Mesothelial cell of epicardium (in vitro differentiated cells): Measurements from ENCODE around the gene TMTC1. TPM values are rescaled to one million over a fixed set of nuclear protein-coding genes. Genes with fewer than 3 reads are reported as not detected.

Source experiments
- DNase-seq, 2 experiments: peaks; one replicate each; pipeline ENCODE4 v3.0.0; 2021; ENCODE audit warnings: low spot score in 2 of 2; ENCODE audit not compliant: unreplicated experiment in 2 of 2
- H3K27ac Mint-ChIP-seq: 2 replicates; pipeline ENCODE4 v1.8.0; 2021; ENCODE audit warnings: mixed read lengths
- H3K27me3 Mint-ChIP-seq: 2 replicates; pipeline ENCODE4 v1.8.0; 2021; ENCODE audit warnings: low read depth, mixed read lengths
- H3K36me3 Mint-ChIP-seq: 2 replicates; pipeline ENCODE4 v1.8.0; 2021; ENCODE audit warnings: mixed read lengths
- H3K4me1 Mint-ChIP-seq: 2 replicates; pipeline ENCODE4 v1.8.0; 2021; ENCODE audit warnings: mixed read lengths
- H3K4me3 Mint-ChIP-seq: 2 replicates; pipeline ENCODE4 v1.8.0; 2021; ENCODE audit warnings: mild to moderate bottlenecking, moderate library complexity, mixed read lengths
- H3K9me3 Mint-ChIP-seq: 2 replicates; pipeline ENCODE4 v1.8.0; 2021; ENCODE audit warnings: mixed read lengths
- CTCF ChIP-seq: fragments of 200-600 bp; sonication (generic); IDR thresholded peaks from one replicate; pipeline ENCODE4 v1.5.0; 2021; ENCODE audit warnings: antibody characterized with exemption; ENCODE audit not compliant: unreplicated experiment
- total RNA-seq: library from RNA; stranded (reverse); gene quantifications from 3 replicates; pipeline ENCODE4 v1.2.1, GENCODE V29; 2021

TMTC1 gene
- total RNA-seq, 1 donor from 2014 or later, result 1.0 TPM

- DNase-seq, result no peak
- Mint-ChIP-seq H3K36me3 (no peaks in the 10 kb centered on the region), H3K27ac (no peak overlapping the region), H3K27me3 (no peaks in the 10 kb centered on the region), H3K4me1 (no peaks in the 10 kb centered on the region), H3K9me3 (no peaks in the 10 kb centered on the region), H3K4me3 (no peak overlapping the region)
- TF ChIP-seq CTCF, result no peak
Observed at GRCh38 chr12:29492891-29493290, 290.9 kb downstream of the TMTC1 start.

GRCh38 chr12:29486972-29487371, 296.8 kb downstream of the TMTC1 start:
- Mint-ChIP-seq H3K4me1 (no peaks in the 10 kb centered on the region), H3K36me3 (no peaks in the 10 kb centered on the region), H3K27me3 (peaks cover 6% of the 10 kb centered on the region), H3K27ac (no peak overlapping the region), H3K4me3 (no peak overlapping the region), H3K9me3 (no peaks in the 10 kb centered on the region)
- no peak for DNase-seq
- TF ChIP-seq CTCF, result no peak

- Mint-ChIP-seq H3K4me1 (no peaks in the 10 kb centered on the region), H3K4me3 (no peak overlapping the region), H3K27ac (no peak overlapping the region), H3K27me3 (no peaks in the 10 kb centered on the region), H3K36me3 (no peaks in the 10 kb centered on the region), H3K9me3 (peaks cover 5% of the 10 kb centered on the region)
- TF ChIP-seq CTCF, result no peak
- no peak for DNase-seq
Observed at GRCh38 chr12:29463198-29463597, 320.5 kb downstream of the TMTC1 start.

GRCh38 chr12:29460082-29460481, 323.7 kb downstream of the TMTC1 start:
- H3K27ac Mint-ChIP-seq, result no peak overlapping the region
- H3K36me3 Mint-ChIP-seq, result no peaks in the 10 kb centered on the region
- peaks cover 10% of the 10 kb centered on the region for H3K9me3 Mint-ChIP-seq
- no peak for DNase-seq
- no peaks in the 10 kb centered on the region for H3K4me1 Mint-ChIP-seq
- H3K4me3 Mint-ChIP-seq, result no peak overlapping the region
- no peak for TF ChIP-seq CTCF
- no peaks in the 10 kb centered on the region for H3K27me3 Mint-ChIP-seq

GRCh38 chr12:29455087-29455486, 328.7 kb downstream of the TMTC1 start:
- no peak overlapping the region for H3K4me3 Mint-ChIP-seq
- no peak for TF ChIP-seq CTCF
- H3K9me3 Mint-ChIP-seq, result peaks cover 10% of the 10 kb centered on the region
- DNase-seq, result no peak
- peaks cover 10% of the 10 kb centered on the region for H3K27me3 Mint-ChIP-seq
- H3K36me3 Mint-ChIP-seq, result no peaks in the 10 kb centered on the region
- no peak overlapping the region for H3K27ac Mint-ChIP-seq
- no peaks in the 10 kb centered on the region for H3K4me1 Mint-ChIP-seq

- Mint-ChIP-seq H3K27ac (no peak overlapping the region), H3K36me3 (no peaks in the 10 kb centered on the region), H3K4me1 (no peaks in the 10 kb centered on the region), H3K9me3 (no peaks in the 10 kb centered on the region), H3K27me3 (peaks cover 10% of the 10 kb centered on the region), H3K4me3 (no peak overlapping the region)
- no peak for DNase-seq
- TF ChIP-seq CTCF, result no peak
Observed at GRCh38 chr12:29451888-29452287, 331.9 kb downstream of the TMTC1 start.
